ENCODE data around the gene NPR3.

DNA sequence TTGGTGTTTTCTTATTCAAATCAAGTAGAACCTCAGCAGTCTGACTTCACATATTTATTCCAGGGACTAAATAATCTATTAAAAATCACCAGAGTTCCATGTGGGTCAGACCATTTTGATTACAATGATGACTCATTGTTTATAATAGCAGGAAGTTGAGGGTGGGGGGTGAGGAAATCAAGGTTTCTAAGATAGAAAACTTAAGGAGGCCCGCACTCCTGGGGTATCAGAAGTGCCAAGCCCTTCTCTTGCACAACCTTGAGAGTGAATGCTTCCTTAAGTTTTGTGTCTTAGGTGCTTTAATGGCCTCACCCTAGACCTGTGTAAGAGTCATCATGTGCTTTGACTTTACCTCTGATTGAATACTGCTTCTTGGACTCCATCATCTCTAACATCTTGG, 31.9 kb upstream of the NPR3 start:
- TF ChIP-seq POLR2A (IDR thresholded peaks at IDR 0.05) = no peak
- TF ChIP-seq, protein P1, sequence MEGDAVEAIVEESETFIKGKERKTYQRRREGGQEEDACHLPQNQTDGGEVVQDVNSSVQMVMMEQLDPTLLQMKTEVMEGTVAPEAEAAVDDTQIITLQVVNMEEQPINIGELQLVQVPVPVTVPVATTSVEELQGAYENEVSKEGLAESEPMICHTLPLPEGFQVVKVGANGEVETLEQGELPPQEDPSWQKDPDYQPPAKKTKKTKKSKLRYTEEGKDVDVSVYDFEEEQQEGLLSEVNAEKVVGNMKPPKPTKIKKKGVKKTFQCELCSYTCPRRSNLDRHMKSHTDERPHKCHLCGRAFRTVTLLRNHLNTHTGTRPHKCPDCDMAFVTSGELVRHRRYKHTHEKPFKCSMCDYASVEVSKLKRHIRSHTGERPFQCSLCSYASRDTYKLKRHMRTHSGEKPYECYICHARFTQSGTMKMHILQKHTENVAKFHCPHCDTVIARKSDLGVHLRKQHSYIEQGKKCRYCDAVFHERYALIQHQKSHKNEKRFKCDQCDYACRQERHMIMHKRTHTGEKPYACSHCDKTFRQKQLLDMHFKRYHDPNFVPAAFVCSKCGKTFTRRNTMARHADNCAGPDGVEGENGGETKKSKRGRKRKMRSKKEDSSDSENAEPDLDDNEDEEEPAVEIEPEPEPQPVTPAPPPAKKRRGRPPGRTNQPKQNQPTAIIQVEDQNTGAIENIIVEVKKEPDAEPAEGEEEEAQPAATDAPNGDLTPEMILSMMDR (IDR thresholded peaks at IDR 0.05) = no peak

Data from thyroid gland (tissue), 4 donors.